Activated T-cell treated with anti-CD3 and anti-CD28 coated beads for 4 hours (primary cell): ENCODE measurements around the gene SNPH.

Experiments
- DNase-seq: peaks from one replicate; pipeline ENCODE4 v3.0.0-alpha.2; 2020

Gene SNPH

DNA sequence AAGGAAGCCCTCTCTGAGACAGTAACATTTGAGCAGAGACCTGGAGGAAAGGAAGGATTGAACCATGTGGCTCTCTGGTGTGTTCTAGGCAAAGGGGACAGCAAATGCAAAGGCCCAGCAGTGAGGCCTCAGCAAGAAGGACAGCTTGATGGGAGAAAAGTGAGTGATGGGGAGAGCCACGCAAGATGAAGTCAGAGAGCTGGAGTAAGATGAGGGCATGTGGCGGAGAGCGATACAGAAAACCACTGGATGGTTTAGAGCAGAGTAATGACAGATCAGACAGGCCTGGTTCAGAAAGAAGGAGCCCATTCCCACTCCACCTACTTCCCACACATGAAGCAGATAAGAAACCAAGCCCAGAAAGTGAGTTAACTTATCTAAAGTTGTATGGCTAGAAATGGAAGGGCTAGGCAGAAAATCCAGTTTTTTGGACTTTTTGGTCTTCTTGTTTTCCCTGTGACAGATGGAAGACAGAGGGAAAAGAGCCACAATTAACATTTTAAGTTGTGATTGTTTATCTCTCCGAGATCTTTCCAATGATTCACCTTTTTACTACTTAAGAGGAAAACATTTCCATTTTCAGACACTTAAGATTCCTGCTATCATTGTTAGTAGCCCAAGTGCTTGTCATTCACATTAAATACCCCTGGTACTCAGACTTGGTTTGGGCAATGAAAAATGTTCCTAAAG is 723 bp upstream of the SNPH start:
- no peak for DNase-seq

DNA sequence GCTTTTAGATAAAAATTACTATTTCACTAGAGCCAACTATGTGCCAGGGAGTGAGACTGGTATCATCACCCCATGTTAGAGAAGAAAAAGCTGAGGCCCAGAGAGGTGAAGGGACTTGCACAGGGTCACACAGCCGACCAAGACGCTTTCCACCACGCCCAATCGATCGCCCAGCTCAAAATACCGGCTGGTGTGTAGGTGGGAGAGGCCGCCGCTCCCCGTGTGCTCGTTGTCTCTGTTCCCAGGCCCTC is 253 bp upstream of the SNPH start:
- DNase-seq = no peak

DNA sequence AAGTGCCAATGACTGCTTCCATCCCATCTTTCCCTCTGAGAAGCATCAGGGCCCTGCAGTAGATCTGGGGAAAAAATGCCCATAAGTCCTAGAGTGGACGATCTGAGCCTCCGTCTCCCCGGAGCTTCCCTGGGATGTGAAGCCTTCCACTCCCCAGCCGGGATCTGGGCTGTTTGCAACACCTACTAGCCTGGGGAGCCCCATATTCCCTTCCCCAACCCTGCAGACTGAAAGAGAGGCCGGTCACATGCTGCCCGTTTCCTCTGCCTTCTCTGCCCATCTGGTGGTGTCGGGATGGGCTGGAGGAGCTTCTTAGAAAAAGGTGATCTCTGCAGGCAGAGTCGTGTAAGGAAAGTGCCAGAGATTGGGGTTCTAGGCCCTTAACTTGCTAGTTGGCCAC is 1.1 kb downstream of the SNPH start:
- no peak for DNase-seq

DNA sequence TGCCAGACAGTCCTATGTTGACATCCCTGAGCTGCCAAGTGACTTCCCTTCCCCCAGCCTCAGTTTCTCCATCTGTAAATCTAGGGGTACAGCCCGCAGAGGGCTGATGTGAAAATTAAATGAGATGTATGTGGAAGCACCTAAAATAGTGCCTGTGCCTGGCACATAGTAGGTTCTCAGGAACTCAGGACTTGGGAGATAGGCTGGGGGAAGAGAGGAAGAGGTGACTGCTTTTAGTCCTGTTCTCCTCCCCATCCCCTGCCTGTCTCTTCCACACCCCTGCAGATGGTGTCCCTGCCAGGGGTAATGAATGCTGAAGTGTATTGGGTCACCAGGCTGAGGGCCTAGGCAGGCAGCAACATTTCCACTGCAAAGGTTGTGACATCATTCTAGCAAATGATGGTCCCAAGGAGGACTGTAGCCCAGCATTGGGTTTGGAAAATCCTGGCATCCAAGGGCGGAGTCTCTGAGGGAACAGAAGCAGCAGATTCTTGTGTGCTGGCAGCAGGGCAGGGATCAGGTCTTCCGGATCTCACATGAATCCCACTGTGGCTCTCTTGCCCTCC is 1.8 kb downstream of the SNPH start:
- DNase-seq = no peak

DNA sequence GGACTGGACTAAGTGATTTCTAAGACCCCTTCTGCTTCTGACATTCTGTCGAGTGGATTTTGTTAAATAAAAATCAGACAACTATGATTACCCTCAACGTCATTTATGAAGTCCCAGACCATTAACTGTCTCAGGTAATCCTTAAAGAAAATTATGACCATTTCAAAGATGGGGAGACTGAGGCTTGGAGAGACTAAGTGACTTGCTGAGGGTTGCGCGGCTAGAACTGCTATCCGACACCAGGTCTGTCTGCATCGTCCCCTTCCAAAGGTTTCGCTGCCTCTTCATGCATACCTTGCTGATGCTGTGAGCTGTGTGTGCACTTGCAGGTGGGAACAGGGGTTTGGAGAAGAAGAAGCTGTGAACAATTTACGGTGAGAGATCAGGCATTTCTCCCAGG is 3.1 kb downstream of the SNPH start:
- no peak for DNase-seq

GRCh38 chr20:1269850-1270249 is 3.8 kb downstream of the SNPH start:
- no peak for DNase-seq

GRCh38 chr20:1272368-1273100 is 6.4 kb downstream of the SNPH start:
- no peak for DNase-seq

- no peak for DNase-seq
Observed at GRCh38 chr20:1273366-1273765, 7.3 kb downstream of the SNPH start.

GRCh38 chr20:1274485-1275311 is 8.6 kb downstream of the SNPH start:
- DNase-seq = no peak

DNA sequence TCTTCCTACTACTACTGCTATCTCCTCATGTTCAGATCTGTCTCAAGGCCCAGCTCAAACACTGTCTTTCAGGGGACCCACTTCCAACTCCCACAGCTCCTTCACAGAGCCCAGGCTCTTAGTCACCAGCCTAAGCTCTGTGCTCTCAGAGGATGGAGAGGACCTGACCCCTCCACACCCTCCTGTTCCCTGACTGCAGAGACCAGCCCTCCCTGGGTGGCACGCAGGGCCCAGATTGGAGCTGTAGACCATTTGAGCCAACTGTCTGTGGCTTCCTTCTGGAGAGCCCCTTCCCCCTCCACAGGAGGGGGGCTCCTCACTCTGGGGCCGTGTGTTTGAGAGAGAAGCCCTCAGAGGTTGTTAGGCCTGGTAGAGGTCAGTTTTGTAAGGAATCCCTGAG is 9.8 kb downstream of the SNPH start:
- no peak for DNase-seq

DNA sequence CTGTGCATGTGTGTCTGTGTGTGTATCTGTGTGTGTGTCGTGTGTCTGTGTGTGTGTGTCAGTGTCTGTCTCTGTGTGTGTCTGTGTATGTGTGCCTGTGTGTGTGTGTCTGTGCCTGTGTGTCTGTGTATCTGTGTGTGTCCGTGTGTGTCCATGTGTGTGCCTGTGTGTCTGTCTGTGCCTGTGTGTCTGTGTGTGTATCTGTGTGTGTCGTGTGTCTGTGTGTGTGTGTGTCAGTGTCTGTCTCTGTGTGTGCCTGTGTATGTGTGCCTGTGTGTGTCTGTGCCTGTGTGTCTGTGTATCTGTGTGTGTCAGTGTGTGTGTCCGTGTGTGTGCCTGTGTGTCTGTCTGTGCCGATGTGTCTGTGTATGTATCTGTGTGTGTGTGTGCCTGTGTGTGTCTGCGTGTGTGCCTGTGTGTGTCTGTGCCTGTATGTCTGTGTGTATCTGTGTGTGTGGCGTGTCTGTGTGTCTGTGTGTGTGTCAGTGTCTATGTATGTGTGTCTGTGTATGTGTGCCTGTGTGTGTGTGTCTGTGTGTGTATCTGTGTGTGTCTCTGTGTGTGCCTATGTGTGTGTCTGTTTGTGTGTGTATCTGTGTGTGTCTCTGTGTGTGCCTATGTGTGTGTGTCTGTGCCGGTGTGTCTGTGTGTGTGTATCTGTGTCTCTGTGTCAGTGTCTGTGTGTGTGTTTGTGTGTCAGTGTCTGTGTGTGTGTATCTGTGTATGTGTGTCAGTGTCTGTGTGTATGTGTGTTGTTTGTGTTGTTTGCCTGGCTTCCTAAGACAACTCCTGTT is 11.6 kb downstream of the SNPH start:
- no peak for DNase-seq

DNA sequence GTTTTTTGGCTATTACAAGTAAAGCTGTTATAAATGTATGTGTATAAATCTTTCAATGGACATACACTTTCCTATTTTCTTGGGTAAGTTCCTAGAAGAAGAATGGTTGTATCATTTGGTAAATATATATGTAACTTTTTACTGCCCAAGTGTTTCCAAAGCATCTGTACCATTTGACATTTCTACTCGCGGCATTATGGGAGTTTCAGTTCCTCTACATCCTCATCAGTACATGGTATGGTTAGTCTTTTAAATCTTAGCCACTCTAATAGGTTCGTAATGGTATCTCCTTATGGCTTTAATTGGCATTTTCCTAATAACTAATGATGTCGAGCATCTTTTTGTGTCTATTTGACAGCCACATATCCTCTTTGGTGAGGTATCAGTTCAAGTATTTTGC is 12.9 kb downstream of the SNPH start:
- DNase-seq = no peak

GRCh38 chr20:1280195-1281102 is 14.4 kb downstream of the SNPH start:
- no peak for DNase-seq

GRCh38 chr20:1281279-1282057 is 15.4 kb downstream of the SNPH start:
- no peak for DNase-seq

DNA sequence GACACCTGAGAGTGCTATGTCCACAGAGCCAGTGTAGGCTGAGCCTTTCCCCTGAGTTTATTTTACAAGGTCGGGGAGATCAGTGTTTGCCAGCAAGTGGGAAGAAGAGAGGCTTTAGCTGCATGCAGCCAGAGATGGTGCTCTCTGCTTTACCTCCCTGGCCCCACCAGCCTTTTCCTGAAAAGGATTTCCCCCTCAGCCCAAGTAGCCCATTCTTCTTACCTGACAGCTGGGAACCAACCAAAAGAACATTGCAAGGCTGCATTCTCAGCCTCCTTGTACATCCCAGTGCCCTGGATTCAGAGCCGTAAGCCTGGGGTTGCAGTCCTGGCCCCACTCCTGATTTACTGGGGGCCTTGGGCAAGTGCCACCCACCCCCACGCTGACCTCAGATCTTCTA is 16.9 kb downstream of the SNPH start:
- no peak for DNase-seq

DNA sequence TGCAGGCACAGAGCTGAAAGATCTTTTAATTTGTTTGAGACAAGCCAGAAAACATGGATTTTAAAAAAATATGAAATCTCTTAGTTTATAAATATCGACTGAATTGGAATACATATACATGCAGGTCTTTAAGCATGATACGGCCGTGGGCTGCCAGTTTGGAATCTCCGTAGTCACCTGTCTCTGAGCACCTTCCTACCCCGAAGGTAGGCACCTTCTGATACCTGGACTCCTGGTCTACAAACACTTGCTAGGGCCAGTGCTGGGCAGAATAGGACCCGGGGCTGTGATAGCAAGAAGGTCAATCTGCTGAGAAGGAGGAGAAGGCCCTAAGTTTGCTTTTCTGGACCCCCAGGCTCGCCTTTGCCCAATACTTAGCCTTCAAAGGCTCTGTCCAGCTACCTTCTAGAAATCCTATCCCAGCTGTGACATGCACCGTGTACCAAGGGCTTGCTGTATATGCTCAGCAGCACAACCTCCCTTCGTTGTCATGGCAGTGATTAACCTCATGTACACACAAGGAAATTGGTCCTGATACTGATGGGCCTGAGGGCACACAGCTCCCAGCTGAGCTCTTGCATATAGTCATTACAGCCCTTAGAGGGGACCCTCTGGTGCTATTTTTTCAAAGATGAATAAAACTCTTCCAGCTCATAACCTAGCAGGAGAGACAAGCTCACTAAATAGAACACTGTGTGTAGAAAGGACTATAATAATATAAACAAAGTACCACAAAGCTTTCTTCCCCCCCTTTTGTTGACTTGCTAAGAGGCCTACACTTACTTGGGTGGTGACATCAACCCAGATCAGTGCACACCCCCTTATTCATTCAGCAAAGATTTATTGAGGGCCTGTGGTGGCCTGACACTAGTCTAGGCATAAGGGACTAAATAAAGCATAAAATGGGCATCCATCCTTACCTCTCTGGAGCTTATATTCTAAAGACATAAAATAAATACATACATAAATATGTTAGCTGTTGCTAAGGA is 17.7 kb downstream of the SNPH start:
- no peak for DNase-seq

DNA sequence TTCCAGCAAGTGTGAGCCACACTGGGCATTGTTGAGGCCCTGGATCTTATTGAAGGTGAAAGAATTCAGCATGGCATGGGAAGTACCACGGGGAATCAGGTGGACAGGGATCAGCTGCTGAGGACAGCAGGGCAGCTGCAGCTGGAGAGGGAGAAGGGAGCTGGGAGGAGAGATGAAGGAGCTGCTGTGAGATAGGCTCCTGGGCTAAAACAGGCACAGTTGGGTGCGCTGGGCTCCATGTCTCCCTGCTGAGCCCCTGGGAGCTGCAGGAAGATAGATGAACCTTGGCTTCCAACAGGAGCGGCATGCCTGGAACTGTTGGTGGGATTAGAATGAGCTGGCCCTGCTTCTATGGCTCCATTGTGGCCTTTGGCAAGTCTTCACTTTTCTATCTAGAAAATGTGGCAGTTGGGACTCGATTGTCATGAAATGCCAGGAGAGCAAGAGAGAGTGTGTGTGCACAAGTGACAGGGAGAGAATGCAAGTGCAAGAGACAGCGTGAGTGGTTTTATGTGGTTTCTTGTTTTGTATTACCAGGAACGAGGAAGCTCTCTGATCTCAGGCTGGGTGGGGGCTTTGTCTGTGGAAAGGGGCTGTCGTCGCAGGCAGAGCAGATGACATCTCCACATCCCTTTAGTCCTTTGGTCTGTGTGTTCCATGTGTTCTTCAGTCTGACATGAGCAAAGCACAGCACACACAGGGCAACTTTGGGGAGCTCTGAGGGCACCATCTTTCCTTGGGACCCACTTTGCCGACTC is 20.4 kb downstream of the SNPH start:
- DNase-seq = no peak

GRCh38 chr20:1287306-1287705 is 21.2 kb downstream of the SNPH start:
- DNase-seq = no peak
